ENCODE measurements around the gene AK5.

DNA sequence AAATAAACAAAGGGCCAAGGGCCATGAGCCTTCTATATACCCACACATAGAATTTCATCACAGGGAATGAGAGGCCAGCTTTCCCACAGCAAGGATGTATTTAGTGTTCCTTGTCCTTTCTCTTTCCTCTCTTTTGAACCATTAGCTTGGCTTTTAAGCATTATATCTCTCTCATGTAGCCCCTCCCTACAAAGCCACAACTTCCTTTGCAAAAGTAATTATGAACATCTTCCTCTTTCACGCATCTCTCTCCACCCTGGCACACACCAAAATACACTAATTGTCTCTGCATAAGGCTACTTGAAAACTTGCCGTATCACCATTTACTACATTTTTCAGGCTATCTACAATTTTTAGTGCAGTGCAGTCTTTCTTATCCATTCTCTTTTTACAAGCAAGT lies 1.9 kb upstream of the AK5 start:
- TF ChIP-seq, protein P1, sequence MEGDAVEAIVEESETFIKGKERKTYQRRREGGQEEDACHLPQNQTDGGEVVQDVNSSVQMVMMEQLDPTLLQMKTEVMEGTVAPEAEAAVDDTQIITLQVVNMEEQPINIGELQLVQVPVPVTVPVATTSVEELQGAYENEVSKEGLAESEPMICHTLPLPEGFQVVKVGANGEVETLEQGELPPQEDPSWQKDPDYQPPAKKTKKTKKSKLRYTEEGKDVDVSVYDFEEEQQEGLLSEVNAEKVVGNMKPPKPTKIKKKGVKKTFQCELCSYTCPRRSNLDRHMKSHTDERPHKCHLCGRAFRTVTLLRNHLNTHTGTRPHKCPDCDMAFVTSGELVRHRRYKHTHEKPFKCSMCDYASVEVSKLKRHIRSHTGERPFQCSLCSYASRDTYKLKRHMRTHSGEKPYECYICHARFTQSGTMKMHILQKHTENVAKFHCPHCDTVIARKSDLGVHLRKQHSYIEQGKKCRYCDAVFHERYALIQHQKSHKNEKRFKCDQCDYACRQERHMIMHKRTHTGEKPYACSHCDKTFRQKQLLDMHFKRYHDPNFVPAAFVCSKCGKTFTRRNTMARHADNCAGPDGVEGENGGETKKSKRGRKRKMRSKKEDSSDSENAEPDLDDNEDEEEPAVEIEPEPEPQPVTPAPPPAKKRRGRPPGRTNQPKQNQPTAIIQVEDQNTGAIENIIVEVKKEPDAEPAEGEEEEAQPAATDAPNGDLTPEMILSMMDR (conservative IDR thresholded peaks at IDR 0.05; ENCODE audit: low read length): no peak
- TF ChIP-seq EZH2phosphoT487 (IDR thresholded peaks at IDR 0.05; ENCODE audit: borderline replicate concordance): no peak

Measured in Loucy (cell line).